ENCODE data around the gene BACE2.
"Not testable (repeated sequence)": the region's sequence is repeated elsewhere in the genome, so short reads cannot be mapped to it uniquely, and the experiment has no call there.

Gene BACE2

GRCh38 chr21:41254090-41254700 is 86.2 kb downstream of the BACE2 start:
- no peak for TF ChIP-seq EZH2 (IDR thresholded peaks at IDR 0.05; ENCODE audit: borderline replicate concordance, low read depth, low read length, severe bottlenecking)
- TF ChIP-seq, protein P1, sequence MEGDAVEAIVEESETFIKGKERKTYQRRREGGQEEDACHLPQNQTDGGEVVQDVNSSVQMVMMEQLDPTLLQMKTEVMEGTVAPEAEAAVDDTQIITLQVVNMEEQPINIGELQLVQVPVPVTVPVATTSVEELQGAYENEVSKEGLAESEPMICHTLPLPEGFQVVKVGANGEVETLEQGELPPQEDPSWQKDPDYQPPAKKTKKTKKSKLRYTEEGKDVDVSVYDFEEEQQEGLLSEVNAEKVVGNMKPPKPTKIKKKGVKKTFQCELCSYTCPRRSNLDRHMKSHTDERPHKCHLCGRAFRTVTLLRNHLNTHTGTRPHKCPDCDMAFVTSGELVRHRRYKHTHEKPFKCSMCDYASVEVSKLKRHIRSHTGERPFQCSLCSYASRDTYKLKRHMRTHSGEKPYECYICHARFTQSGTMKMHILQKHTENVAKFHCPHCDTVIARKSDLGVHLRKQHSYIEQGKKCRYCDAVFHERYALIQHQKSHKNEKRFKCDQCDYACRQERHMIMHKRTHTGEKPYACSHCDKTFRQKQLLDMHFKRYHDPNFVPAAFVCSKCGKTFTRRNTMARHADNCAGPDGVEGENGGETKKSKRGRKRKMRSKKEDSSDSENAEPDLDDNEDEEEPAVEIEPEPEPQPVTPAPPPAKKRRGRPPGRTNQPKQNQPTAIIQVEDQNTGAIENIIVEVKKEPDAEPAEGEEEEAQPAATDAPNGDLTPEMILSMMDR (IDR thresholded peaks at IDR 0.05; ENCODE audit: borderline replicate concordance, extremely low read depth, low read length, poor library complexity, severe bottlenecking): no peak

DNA sequence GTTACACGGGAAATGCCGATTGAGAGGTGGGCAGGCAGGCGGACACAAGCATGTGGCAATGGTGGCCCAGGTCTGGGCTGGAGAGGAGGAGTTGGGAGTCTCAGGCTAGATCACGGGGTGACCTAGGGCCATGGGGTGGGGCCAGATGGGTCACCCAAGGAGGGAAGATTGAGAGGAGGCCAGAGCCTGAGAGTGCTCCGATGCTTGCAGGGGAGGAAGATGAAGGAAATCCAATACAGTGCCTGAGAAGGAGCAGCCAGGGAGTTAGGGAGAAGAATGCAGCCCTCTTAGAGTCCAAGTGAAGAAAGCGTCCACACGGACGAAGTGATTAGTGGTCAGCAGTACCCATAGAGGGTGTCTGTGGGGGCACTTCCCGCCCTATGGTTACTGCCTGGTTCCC is 87.2 kb downstream of the BACE2 start:
- no peak for ATAC-seq (ENCODE audit: insufficient read depth, low read depth)
- H3K4me2 ChIP-seq (ENCODE audit: insufficient read depth, low read length): no peak overlapping the region
- H3K27ac ChIP-seq (ENCODE audit: low read length): no peak overlapping the region

More at GRCh38 chr21:41254090-41254700, 86.2 kb downstream of the BACE2 start:
- H3K79me2 ChIP-seq (ENCODE audit: insufficient read depth, low read length): no peaks in the 10 kb centered on the region
- H3K27ac ChIP-seq (ENCODE audit: low read length): no peak overlapping the region
- DNase-seq: no peak
- no peak overlapping the region for H3K4me2 ChIP-seq (ENCODE audit: insufficient read depth, low read length)
- no peaks in the 10 kb centered on the region for H3K4me1 ChIP-seq (ENCODE audit: insufficient read depth, low read length)
- H3K36me3 ChIP-seq (ENCODE audit: insufficient read depth, low read length): no peaks in the 10 kb centered on the region
- H4K20me1 ChIP-seq (ENCODE audit: insufficient read depth, low read length): no peaks in the 10 kb centered on the region
- ATAC-seq (ENCODE audit: insufficient read depth, low read depth): no peak
- H2AFZ ChIP-seq (ENCODE audit: low read depth, low read length): no peak overlapping the region
- H3K27me3 ChIP-seq (ENCODE audit: insufficient read depth, low read length, poor library complexity): peaks cover 3% of the 10 kb centered on the region
- H3K9me3 ChIP-seq (ENCODE audit: insufficient read depth, low read length, severe bottlenecking): no peaks in the 10 kb centered on the region
- no peak overlapping the region for H3K9ac ChIP-seq (ENCODE audit: low read depth, low read length)
- no peak overlapping the region for H3K4me3 ChIP-seq (ENCODE audit: low read depth in 1 of 2, low read length in 2 of 2)

GRCh38 chr21:41256231-41256630 is 88.3 kb downstream of the BACE2 start:
- H2AFZ ChIP-seq (ENCODE audit: low read depth, low read length); H3K4me3 ChIP-seq (ENCODE audit: low read depth in 1 of 2, low read length in 2 of 2); DNase-seq; H4K20me1 ChIP-seq (ENCODE audit: insufficient read depth, low read length); H3K9ac ChIP-seq (ENCODE audit: low read depth, low read length); H3K36me3 ChIP-seq (ENCODE audit: insufficient read depth, low read length); H3K27me3 ChIP-seq (ENCODE audit: insufficient read depth, low read length, poor library complexity); H3K27ac ChIP-seq (ENCODE audit: low read length); H3K9me3 ChIP-seq (ENCODE audit: insufficient read depth, low read length, severe bottlenecking); H3K79me2 ChIP-seq (ENCODE audit: insufficient read depth, low read length); H3K4me2 ChIP-seq (ENCODE audit: insufficient read depth, low read length); ATAC-seq (ENCODE audit: insufficient read depth, low read depth); H3K4me1 ChIP-seq (ENCODE audit: insufficient read depth, low read length): not testable (repeated sequence)

More for the DNA sequence above, 87.2 kb downstream of the BACE2 start:
- Histone ChIP-seq H4K20me1 (ENCODE audit: insufficient read depth, low read length) (no peaks in the 10 kb centered on the region), H3K4me3 (ENCODE audit: low read depth in 1 of 2, low read length in 2 of 2) (no peak overlapping the region), H3K4me1 (ENCODE audit: insufficient read depth, low read length) (no peaks in the 10 kb centered on the region), H2AFZ (ENCODE audit: low read depth, low read length) (no peak overlapping the region), H3K79me2 (ENCODE audit: insufficient read depth, low read length) (no peaks in the 10 kb centered on the region), H3K9ac (ENCODE audit: low read depth, low read length) (no peak overlapping the region), H3K27me3 (ENCODE audit: insufficient read depth, low read length, poor library complexity) (peaks cover 3% of the 10 kb centered on the region), H3K36me3 (ENCODE audit: insufficient read depth, low read length) (no peaks in the 10 kb centered on the region), H3K9me3 (ENCODE audit: insufficient read depth, low read length, severe bottlenecking) (no peaks in the 10 kb centered on the region)
- no peak for DNase-seq
- TF ChIP-seq, protein P1 (IDR thresholded peaks at IDR 0.05; ENCODE audit: borderline replicate concordance, extremely low read depth, low read length, poor library complexity, severe bottlenecking): no peak
- TF ChIP-seq EZH2 (IDR thresholded peaks at IDR 0.05; ENCODE audit: borderline replicate concordance, low read depth, low read length, severe bottlenecking): no peak

DNA sequence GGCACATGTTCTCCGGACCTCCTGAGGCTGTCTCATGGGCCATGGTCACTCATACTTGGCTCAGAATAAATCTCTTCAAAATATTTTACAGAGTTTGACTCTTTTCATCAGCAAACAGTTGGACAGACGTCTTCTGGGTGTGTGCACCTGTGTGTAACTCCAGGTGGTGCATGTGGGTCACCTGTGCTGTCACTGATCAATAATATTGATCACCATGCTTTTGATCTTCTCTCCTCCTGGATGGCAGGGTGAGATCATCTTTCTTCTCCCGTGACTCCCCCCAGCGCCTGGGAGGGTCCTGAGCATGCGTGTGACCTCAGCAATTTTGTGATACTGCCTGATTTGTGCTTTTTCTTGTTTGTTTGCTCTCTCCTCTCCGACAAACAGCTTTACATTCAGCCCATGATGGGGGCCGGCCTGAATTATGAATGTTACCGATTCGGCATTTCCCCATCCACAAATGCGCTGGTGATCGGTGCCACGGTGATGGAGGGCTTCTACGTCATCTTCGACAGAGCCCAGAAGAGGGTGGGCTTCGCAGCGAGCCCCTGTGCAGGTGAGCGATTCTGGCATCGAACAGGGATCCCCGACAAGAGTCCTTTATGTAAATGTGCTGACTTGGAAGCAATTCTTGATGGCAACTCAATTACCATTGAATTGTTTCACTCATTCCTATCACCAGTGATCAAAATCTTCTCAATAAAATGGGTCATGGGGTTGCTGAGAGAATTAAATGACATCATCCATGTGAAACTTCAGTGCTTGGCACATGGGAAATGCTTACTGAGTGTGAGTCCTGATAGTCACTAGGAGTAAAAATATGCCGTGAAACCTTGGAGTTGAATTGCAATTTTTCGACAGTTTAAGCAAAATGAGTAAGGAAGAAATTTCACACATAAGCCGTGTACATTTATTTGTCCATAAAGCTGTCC is 89.1 kb downstream of the BACE2 start:
- H4K20me1 ChIP-seq (ENCODE audit: insufficient read depth, low read length): no peaks in the 10 kb centered on the region
- no peaks in the 10 kb centered on the region for H3K4me1 ChIP-seq (ENCODE audit: insufficient read depth, low read length)
- no peak overlapping the region for H3K4me2 ChIP-seq (ENCODE audit: insufficient read depth, low read length)
- H3K4me3 ChIP-seq (ENCODE audit: low read depth in 1 of 2, low read length in 2 of 2): no peak overlapping the region
- DNase-seq (no peak), ATAC-seq (ENCODE audit: insufficient read depth, low read depth) (no peak)
- no peaks in the 10 kb centered on the region for H3K36me3 ChIP-seq (ENCODE audit: insufficient read depth, low read length)
- H3K79me2 ChIP-seq (ENCODE audit: insufficient read depth, low read length): no peaks in the 10 kb centered on the region
- no peak overlapping the region for H3K27ac ChIP-seq (ENCODE audit: low read length)
- H3K9me3 ChIP-seq (ENCODE audit: insufficient read depth, low read length, severe bottlenecking): no peaks in the 10 kb centered on the region
- TF ChIP-seq EZH2 (IDR thresholded peaks at IDR 0.05; ENCODE audit: borderline replicate concordance, low read depth, low read length, severe bottlenecking): no peak
- H3K9ac ChIP-seq (ENCODE audit: low read depth, low read length): no peak overlapping the region
- H3K27me3 ChIP-seq (ENCODE audit: insufficient read depth, low read length, poor library complexity): no peaks in the 10 kb centered on the region
- no peak overlapping the region for H2AFZ ChIP-seq (ENCODE audit: low read depth, low read length)
